GM18909 (cell line): Measurements from ENCODE around the gene ASAP2.

Experiments used
- ATAC-seq: cut with Tn5 transposase; IDR thresholded peaks from one replicate; pipeline ENCODE4 v1.9.1; 2021; ENCODE audit warnings: mild to moderate bottlenecking; ENCODE audit not compliant: unreplicated experiment, poor library complexity

Gene ASAP2

DNA sequence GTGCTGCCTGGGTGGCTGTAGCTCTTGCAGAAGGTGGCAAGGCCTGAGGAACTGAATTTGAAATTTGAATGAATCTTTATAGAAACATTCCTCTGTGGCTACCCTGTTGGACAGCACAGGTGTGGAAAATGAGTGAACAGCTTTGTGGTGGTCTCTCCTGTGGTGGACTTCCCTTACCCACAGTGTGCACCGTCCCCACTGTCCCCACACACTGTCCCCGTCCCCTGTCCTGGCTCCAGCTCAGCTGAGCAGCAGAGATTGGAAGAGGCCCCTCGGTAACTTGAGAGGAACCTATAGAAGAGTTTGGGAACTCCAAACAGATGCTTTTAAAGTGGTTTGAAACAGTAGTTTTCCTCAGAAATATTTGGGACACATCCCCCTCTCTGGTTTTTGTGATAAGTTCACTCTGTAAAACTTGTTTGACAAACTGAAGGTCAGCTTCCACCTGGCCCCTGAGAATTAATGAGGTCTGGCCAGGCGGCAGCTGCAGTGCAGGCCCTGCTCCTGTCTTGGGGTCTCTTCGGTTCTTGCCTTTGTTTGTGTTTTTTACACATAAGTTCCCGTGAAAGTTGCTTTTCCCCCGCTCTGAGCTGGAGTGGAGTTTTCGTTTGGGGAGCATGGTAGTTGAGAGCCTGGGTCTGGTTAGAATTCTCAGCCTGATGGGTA is 63.2 kb downstream of the ASAP2 start:
- no peak for ATAC-seq

GRCh38 chr2:9271091-9271490 is 64.5 kb downstream of the ASAP2 start:
- ATAC-seq: no peak

DNA sequence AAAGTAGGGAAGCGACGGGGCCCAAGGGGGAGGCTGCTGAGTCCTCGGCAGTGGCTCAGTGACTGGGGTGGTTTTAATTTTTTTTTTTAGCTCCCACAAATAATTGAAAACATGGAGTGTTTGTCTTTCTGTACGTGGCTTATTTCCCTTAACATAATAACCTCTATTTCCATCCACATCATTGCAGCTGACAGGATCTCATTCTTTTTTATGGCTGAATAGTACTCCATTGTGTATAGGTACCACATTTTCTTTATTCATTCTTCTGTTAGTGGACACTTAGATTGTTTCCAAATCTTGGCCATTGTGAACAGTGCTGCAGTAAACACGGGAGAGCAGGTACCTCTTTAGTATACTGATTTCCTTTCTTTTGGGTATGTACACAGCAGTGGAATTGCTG is 65.1 kb downstream of the ASAP2 start:
- no peak for ATAC-seq

- ATAC-seq: no peak
Measured at GRCh38 chr2:9273486-9274130, 67.0 kb downstream of the ASAP2 start.

GRCh38 chr2:9274701-9275343 is 68.2 kb downstream of the ASAP2 start:
- no peak for ATAC-seq

DNA sequence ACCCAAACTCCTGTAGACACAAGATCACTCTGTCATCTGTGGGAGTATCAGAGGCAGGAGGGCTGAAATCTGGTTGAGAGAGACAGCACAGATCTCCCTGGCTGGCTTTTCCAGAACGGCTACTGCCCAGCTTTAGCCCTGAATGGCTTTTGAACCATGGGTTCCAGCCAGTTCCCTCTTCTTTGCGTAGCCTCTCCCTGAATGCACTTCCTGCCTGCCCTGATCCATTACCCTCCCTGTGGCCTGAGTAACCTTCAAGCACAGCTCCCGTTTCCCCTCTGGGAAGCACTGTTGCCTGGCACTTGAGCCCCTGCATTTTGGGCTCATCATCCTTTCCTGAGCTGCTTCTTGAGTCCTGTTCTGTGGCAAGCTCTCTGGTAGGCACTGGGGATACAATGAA is 68.8 kb downstream of the ASAP2 start:
- ATAC-seq: no peak

- ATAC-seq: no peak
Measured at GRCh38 chr2:9276074-9276473, 69.5 kb downstream of the ASAP2 start.

GRCh38 chr2:9276901-9277451 is 70.4 kb downstream of the ASAP2 start:
- ATAC-seq: no peak

DNA sequence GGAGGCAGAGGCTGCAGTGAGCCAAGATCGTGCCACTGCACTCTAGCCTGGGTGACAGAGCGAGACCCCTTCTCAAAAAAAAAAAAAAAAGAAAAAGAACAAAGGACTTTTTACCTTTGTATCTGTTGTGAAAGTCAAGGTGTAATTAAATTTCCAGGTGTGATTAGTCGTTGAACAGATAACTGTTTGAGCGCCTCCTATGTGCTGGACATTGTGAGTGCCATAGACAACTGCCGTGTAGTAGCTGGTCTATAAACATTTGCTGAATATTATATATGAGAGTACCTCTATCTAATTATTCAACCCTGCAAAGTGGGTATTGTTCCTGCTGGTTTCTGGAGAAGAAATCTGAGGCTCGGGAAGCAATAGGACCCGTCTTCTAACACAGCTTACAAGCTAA is 71.8 kb downstream of the ASAP2 start:
- no peak for ATAC-seq

- ATAC-seq: no peak
Measured at GRCh38 chr2:9279426-9279825, 72.8 kb downstream of the ASAP2 start.

DNA sequence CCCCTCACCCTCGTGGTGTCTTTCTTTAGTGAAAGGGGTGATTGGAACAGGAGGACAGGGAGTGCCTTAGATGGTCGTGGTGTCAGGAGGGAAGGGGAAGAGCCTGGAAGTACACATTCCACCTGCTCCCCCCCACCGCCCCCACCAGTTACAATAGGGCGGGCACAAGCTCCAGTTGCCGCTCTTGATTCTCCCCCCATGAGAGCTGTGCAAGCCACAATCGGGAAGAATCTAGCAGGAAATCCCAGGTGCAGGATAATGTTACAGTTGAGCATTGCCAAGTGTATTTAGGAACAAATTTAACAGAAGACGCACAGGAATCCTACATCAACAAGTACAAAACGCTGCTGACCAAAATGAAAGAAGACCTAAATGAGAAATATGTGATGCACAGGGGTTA is 73.6 kb downstream of the ASAP2 start:
- ATAC-seq: no peak

DNA sequence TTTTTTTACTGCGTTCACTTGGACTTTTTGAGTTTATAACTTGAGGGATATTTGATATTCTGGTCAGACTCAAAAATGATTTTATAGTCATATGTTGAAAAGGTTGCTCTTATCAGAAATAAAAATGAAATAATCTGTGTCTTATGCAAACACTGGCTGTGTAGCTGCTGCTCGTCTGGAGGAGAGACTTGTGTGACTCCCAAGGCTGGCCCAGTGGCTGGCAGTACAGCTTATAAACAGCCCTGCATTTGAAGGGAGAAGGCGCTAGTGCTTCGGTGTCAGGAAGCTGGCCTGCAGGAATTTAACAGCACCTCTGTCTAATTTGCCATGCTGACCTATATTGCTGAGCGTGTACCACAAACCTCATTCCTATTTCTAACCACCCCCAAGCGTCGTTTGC is 74.5 kb downstream of the ASAP2 start:
- no peak for ATAC-seq

GRCh38 chr2:9282128-9283112 is 75.8 kb downstream of the ASAP2 start:
- no peak for ATAC-seq

GRCh38 chr2:9284521-9285297 is 78.1 kb downstream of the ASAP2 start:
- no peak for ATAC-seq

DNA sequence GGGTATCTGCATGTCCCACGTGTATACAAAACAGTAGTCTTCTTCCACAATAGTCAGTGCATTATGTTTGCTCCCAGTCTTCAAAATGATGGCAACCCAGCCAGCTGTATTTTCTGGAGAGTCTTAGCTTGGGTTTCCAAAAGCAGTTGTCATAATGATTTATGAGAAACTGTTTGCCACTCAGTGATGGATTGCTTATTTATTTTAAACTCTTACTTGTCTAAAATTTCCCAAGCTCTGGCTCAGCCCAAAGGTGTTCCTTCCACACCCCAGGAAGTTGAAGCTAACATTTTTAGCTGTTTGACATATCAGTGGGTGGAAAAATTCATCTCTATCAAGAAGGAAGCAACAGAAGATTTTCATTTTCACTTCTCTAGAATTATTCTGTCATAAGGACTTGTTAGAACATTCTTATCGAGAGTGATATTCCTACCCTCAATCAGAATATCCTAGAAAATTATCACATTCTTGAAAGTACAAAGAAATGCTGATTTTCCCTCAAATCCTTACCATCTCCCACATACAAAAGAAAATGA is 78.8 kb downstream of the ASAP2 start:
- ATAC-seq: no peak

- ATAC-seq: no peak
Measured at GRCh38 chr2:9285921-9286320, 79.3 kb downstream of the ASAP2 start.

DNA sequence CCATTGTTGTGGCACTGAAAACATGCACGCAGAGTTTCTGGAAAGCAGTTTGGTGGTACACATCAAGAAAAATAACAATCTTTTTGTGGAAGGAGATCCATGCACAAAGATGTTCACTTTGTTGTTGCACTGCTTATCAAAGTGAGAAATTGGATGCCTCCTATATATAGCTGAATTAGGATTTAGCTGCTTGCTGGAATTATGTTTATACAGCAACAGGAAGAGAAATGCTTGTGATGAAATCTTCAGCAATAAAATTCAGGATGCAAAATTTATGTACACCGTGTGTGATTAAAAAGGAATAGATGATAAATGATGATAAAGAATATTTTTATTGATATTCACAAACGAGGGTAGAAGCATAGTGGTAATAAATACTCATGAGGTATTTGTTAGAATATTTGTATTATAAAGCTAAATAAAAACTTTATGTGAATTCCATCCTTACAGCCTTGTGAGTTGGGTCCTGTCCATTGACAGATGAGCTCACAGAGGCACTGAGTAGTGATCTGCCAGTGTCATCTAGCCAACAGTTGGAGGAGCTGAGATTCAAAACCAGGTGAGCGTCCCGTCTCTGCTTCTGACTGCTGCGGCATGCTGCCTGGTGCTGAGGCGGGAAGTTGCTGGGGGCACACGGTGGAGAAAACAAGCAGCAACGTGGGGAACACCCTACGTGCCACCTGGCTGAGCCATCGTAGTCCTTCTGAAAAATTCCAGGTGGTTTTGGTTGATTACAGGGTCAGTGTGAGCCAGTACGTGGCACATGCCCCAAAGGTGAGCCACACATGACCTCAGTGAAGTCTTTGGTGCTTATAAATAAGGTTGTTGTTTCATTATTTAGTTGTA is 80.2 kb downstream of the ASAP2 start:
- ATAC-seq: no peak

DNA sequence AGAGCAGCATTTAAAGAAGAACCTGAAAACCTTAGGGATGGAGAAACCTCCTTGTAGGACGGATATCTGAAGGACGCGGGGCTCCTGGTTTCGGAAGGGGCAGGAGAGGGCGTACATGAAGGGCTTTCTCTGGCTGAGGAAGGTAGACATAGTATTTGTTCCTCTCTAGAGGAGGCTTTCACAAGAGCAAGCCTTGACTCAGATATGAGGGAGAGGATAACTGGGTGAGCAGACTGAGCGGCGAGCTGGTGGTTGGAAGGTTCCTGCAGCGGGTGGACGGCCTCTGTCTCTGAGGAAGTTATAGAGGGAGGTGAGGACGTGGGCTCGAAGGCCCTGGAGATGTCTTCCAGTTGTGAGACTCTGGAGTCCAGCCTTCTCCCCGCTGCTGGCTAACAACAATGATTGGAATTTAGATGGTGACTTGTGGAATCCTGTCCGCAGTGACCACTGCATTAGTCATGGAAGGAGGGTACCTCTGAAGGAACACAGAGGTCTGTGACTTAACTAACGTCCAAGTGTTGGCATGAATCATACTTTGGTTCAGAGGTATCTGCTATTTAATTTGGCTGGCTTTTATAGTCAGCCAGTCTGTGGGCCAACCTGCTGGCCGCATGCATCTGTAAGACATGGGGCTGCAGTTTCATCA is 80.9 kb downstream of the ASAP2 start:
- no peak for ATAC-seq
